Inflammatory macrophage treated with lipopolysaccharide for 1 hour (primary cell): ENCODE data around the gene PARD6B.
"Not testable (repeated sequence)": the region's sequence is repeated elsewhere in the genome, so short reads cannot be mapped to it uniquely, and the experiment has no call there.

Experiments
- DNase-seq, 2 donors: peaks; one replicate each; pipeline ENCODE4 v3.0.0-alpha.2; 2020 to 2022

Gene PARD6B

GRCh38 chr20:50731055-50731929 is at the start of gene PARD6B:
PARD6B (plus strand) TSS chr20:50731580; CDS start chr20:50731787, 207 bp downstream.
- DNase-seq, result peak; percentile 91

GRCh38 chr20:50682065-50682464 is 49.3 kb upstream of the PARD6B start:
- DNase-seq, result no peak

- no peak for DNase-seq
These were observed 48.3 kb upstream of the PARD6B start for GRCh38 chr20:50682947-50683530.

- DNase-seq, result no peak
These were observed 47.8 kb upstream of the PARD6B start for GRCh38 chr20:50683570-50683969.

GRCh38 chr20:50686821-50687220 is 44.6 kb upstream of the PARD6B start:
- no peak for DNase-seq

- no peak for DNase-seq
These were observed 43.0 kb upstream of the PARD6B start for GRCh38 chr20:50688256-50688975.

- DNase-seq, result no peak
These were observed 41.3 kb upstream of the PARD6B start for GRCh38 chr20:50689864-50690649.

GRCh38 chr20:50690650-50691572 is 40.5 kb upstream of the PARD6B start, which contains the start of gene RIPOR3:
RIPOR3 (minus strand) TSS chr20:50691542; CDS start chr20:50691128, 414 bp downstream.
- no peak for DNase-seq

- no peak for DNase-seq
These were observed 39.5 kb upstream of the PARD6B start for GRCh38 chr20:50691573-50692551.

- no peak for DNase-seq
These were observed 38.8 kb upstream of the PARD6B start for GRCh38 chr20:50692552-50692933.

GRCh38 chr20:50693001-50693400 is 38.4 kb upstream of the PARD6B start:
- no peak for DNase-seq

- DNase-seq, result no peak
These were observed 36.8 kb upstream of the PARD6B start for GRCh38 chr20:50694379-50695134.

GRCh38 chr20:50695135-50695872 is 36.1 kb upstream of the PARD6B start:
- no peak for DNase-seq

- DNase-seq, result not testable (repeated sequence)
These were observed 33.1 kb upstream of the PARD6B start for GRCh38 chr20:50698255-50698654.

GRCh38 chr20:50699688-50700087 is 31.7 kb upstream of the PARD6B start:
- no peak for DNase-seq

GRCh38 chr20:50701041-50701963 is 30.1 kb upstream of the PARD6B start:
- DNase-seq, result no peak

GRCh38 chr20:50703651-50704438 is 27.5 kb upstream of the PARD6B start:
- DNase-seq, result not testable (repeated sequence)
